ENCODE results near the gene ABCA10. TPM values are rescaled to one million over a fixed set of nuclear protein-coding genes. Genes with fewer than 3 reads are reported as not detected.

ABCA10 gene
- total RNA-seq, 1 donor from 2014 or later = 9.8 TPM

GRCh38 chr17:69188796-69189195 is 39.8 kb downstream of the ABCA10 start:
- Histone ChIP-seq H3K27me3 (ENCODE audit: low read depth) (no peaks in the 10 kb centered on the region), H3K36me3 (no peaks in the 10 kb centered on the region), H3K27ac (no peak overlapping the region), H3K4me1 (no peaks in the 10 kb centered on the region), H3K9me3 (no peaks in the 10 kb centered on the region), H3K4me3 (no peak overlapping the region)
- ATAC-seq (no peak), DNase-seq (no peak)
- TF ChIP-seq CTCF (IDR thresholded peaks at IDR 0.05) = no peak
- intact Hi-C loops (cut with DNase I) = no loop called here

DNA sequence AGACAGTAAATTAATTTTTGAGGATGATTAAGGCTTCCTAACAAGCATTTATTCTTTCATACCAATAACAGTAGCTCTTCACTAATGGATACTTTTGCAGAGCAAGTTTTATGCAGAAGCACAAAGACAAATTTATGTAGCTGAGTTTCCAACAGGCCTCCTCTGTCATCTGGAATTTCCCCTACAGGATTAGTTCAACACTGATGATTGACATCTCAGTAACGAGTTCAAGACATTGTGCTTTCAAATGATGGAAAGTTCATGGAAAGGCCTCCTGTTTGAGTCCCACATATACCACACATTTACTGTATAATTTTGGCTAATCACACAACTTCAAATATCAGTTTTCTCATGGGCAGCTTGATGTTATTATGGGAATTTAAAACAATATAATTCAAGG is 40.6 kb downstream of the ABCA10 start:
- Histone ChIP-seq H3K4me1 (no peaks in the 10 kb centered on the region), H3K27me3 (ENCODE audit: low read depth) (no peaks in the 10 kb centered on the region), H3K27ac (no peak overlapping the region), H3K9me3 (no peaks in the 10 kb centered on the region), H3K36me3 (no peaks in the 10 kb centered on the region), H3K4me3 (no peak overlapping the region)
- ATAC-seq = no peak
- intact Hi-C loops (cut with DNase I) = no loop called here
- TF ChIP-seq CTCF (IDR thresholded peaks at IDR 0.05) = no peak
- no peak for DNase-seq

GRCh38 chr17:69187294-69187693 is 41.3 kb downstream of the ABCA10 start:
- Histone ChIP-seq H3K36me3 (no peaks in the 10 kb centered on the region), H3K4me1 (no peaks in the 10 kb centered on the region), H3K4me3 (no peak overlapping the region), H3K27me3 (ENCODE audit: low read depth) (no peaks in the 10 kb centered on the region), H3K27ac (no peak overlapping the region), H3K9me3 (no peaks in the 10 kb centered on the region)
- TF ChIP-seq CTCF (IDR thresholded peaks at IDR 0.05) = no peak
- intact Hi-C loops (cut with DNase I) = no loop called here
- no peak for DNase-seq
- ATAC-seq = no peak

GRCh38 chr17:69179227-69179952 is 49.2 kb downstream of the ABCA10 start:
- Histone ChIP-seq H3K4me3 (no peak overlapping the region), H3K27ac (no peak overlapping the region), H3K36me3 (peaks cover 3% of the 10 kb centered on the region), H3K9me3 (no peaks in the 10 kb centered on the region), H3K27me3 (ENCODE audit: low read depth) (no peaks in the 10 kb centered on the region), H3K4me1 (peaks cover 7% of the 10 kb centered on the region)
- DNase-seq (no peak), ATAC-seq (no peak)
- no peak for TF ChIP-seq CTCF (IDR thresholded peaks at IDR 0.05)
- intact Hi-C loops (cut with DNase I) = no loop called here

- no peak overlapping the region for H3K27ac ChIP-seq
- DNase-seq (no peak), ATAC-seq (no peak)
- no peak overlapping the region for H3K4me3 ChIP-seq
- peaks cover 3% of the 10 kb centered on the region for H3K36me3 ChIP-seq
- TF ChIP-seq CTCF (IDR thresholded peaks at IDR 0.05) = no peak
- peaks cover 7% of the 10 kb centered on the region for H3K4me1 ChIP-seq
- no peaks in the 10 kb centered on the region for H3K9me3 ChIP-seq
- intact Hi-C loops (cut with DNase I) = no loop called here
- H3K27me3 ChIP-seq (ENCODE audit: low read depth) = no peaks in the 10 kb centered on the region
These were observed 52.2 kb downstream of the ABCA10 start for GRCh38 chr17:69176457-69176795.
